HepG2 (cell line): ENCODE measurements around the gene FIZ1. TPM values are rescaled to one million over a fixed set of nuclear protein-coding genes. Genes with fewer than 3 reads are reported as not detected.

ENCODE experiments used
- CHD4 ChIP-seq: fragments of 200-600 bp; sonication (generic); IDR thresholded peaks from 2 replicates; pipeline ENCODE4 v1.7.0; 2017; ENCODE audit warnings: mild to moderate bottlenecking, low read length, borderline replicate concordance
- E2F5 ChIP-seq: sonication (generic); formaldehyde crosslinking; conservative IDR thresholded peaks from 2 replicates; pipeline ENCODE4 v1.4.0; 2020; ENCODE audit warnings: missing genetic modification reagents
- JUN ChIP-seq: sonication (generic); formaldehyde crosslinking; IDR thresholded peaks from 2 replicates; pipeline ENCODE4 v1.4.0; 2020; ENCODE audit warnings: mild to moderate bottlenecking, missing genetic modification reagents
- MXD1 ChIP-seq: sonication (generic); formaldehyde crosslinking; IDR thresholded peaks from 2 replicates; pipeline ENCODE4 v1.4.0; 2020; ENCODE audit warnings: mild to moderate bottlenecking, missing genetic modification reagents
- NFE2 ChIP-seq: sonication (generic); formaldehyde crosslinking; IDR thresholded peaks from 2 replicates; pipeline ENCODE4 v1.4.0; 2020; ENCODE audit warnings: missing genetic modification reagents
- RBFOX2 ChIP-seq: fragments of 200-400 bp; formaldehyde crosslinking; IDR thresholded peaks from 2 replicates; pipeline ENCODE4 v1.6.1; 2017; ENCODE audit warnings: low read depth, mild to moderate bottlenecking, low read length
- RCOR2 ChIP-seq: IDR thresholded peaks from 2 replicates; pipeline ENCODE4 v1.6.1; 2016; ENCODE audit warnings: missing biosample characterization, missing genetic modification reagents
- SKI ChIP-seq: fragments of 450-650 bp; IDR thresholded peaks from one replicate; pipeline ENCODE4 v1.6.1; 2018; ENCODE audit warnings: mild to moderate bottlenecking; ENCODE audit not compliant: partially characterized antibody
- SMYD3 ChIP-seq: sonication (generic); formaldehyde crosslinking; IDR thresholded peaks from 2 replicates; pipeline ENCODE4 v1.8.1; 2023; ENCODE audit warnings: mild to moderate bottlenecking, missing genetic modification reagents
- SNAPC4 ChIP-seq: sonication (generic); formaldehyde crosslinking; IDR thresholded peaks from 2 replicates; pipeline ENCODE4 v1.4.0; 2020; ENCODE audit warnings: mild to moderate bottlenecking, missing genetic modification reagents
- SP2 ChIP-seq: sonication (generic); formaldehyde crosslinking; IDR thresholded peaks from 2 replicates; pipeline ENCODE4 v1.5.1; 2020; ENCODE audit warnings: mild to moderate bottlenecking, missing genetic modification reagents
- TFDP2 ChIP-seq: sonication (generic); formaldehyde crosslinking; IDR thresholded peaks from 2 replicates; pipeline ENCODE4 v1.4.0; 2020; ENCODE audit warnings: missing genetic modification reagents
- ZBTB1 ChIP-seq: sonication (generic); formaldehyde crosslinking; IDR thresholded peaks from 2 replicates; pipeline ENCODE4 v1.4.0; 2020; ENCODE audit warnings: missing genetic modification reagents, borderline replicate concordance
- ZBTB14 ChIP-seq: sonication (generic); formaldehyde crosslinking; IDR thresholded peaks from 2 replicates; pipeline ENCODE4 v1.4.0; 2020; ENCODE audit warnings: missing genetic modification reagents
- ZNF234 ChIP-seq: sonication (generic); formaldehyde crosslinking; conservative IDR thresholded peaks from 2 replicates; pipeline ENCODE4 v1.5.1; 2020; ENCODE audit warnings: mild to moderate bottlenecking, missing genetic modification reagents
- ZNF337 ChIP-seq: sonication (generic); formaldehyde crosslinking; IDR thresholded peaks from 2 replicates; pipeline ENCODE4 v1.5.1; 2020; ENCODE audit warnings: missing genetic modification reagents, low read depth, mild to moderate bottlenecking, borderline replicate concordance
- ZNF484 ChIP-seq: sonication (generic); formaldehyde crosslinking; IDR thresholded peaks from 2 replicates; pipeline ENCODE4 v1.5.1; 2020; ENCODE audit warnings: mild to moderate bottlenecking, low read depth, missing genetic modification reagents, borderline replicate concordance
- ZSCAN12 ChIP-seq: sonication (generic); formaldehyde crosslinking; IDR thresholded peaks from 2 replicates; pipeline ENCODE4 v1.9.0; 2021; ENCODE audit warnings: mild to moderate bottlenecking, missing genetic modification reagents
- polyA plus RNA-seq, 8 experiments: library from polyadenylated mRNA; depleted of rRNA in 3 of 8; stranded (reverse) in 7 of 8; unstranded in 1 of 8; fragments of >200 nt; fragmentation: Illumina TruSeq in 4 of 8; extraction: Trizol in 4 of 8; gene quantifications; 2 replicates each; pipeline versions ENCODE4 v1.2.1 to v1.2.3, GENCODE V29; 2011 to 2016; ENCODE audit warnings: low read depth in 4 of 8, missing spikeins in 1 of 8, mixed read lengths in 1 of 8; ENCODE audit not compliant: insufficient read depth in 1 of 8
- total RNA-seq, 5 experiments: library from RNA; depleted of rRNA; stranded (reverse); fragments of >200 nt; fragmentation: Illumina TruSeq; extraction: Trizol; gene quantifications; 2 replicates each; pipeline ENCODE4 v1.2.3, GENCODE V29; 2016; ENCODE audit warnings: low read depth in 1 of 5

FIZ1 gene
- total and polyA plus RNA-seq, 2 of the 13 experiments (the other 11 are each of a cell fraction or from before 2014, with no cell fraction given) = 3.6 to 5.9 TPM

GRCh38 chr19:55647732-55648584 lies 48.6 kb upstream of the FIZ1 start, which contains the start of gene CCDC106 (continued):
- TF ChIP-seq RBFOX2 (peak; percentile 76), SMYD3 (CRISPR knock-in tag) (no peak), CHD4 (no peak), ZNF234 (CRISPR knock-in tag) (no peak), JUN (no peak), MXD1 (CRISPR knock-in tag) (peak; percentile 60; the same call in 1 of the 2 replicates), SKI (peak; percentile 21), E2F5 (CRISPR knock-in tag) (no peak), ZBTB14 (CRISPR knock-in tag) (0 out of 2 replicates have a peak, but pooled peaks have one; percentile 10), SP2 (no peak), ZBTB1 (CRISPR knock-in tag) (no peak), TFDP2 (CRISPR knock-in tag) (no peak), SNAPC4 (no peak), NFE2 (CRISPR knock-in tag) (no peak), ZNF484 (CRISPR knock-in tag) (no peak), ZSCAN12 (0 out of 2 replicates have a peak, but pooled peaks have one; percentile 43), RCOR2 (CRISPR knock-in tag) (no peak), ZNF337 (CRISPR knock-in tag) (no peak)
